ENCODE results near the gene UNC5C. TPM values are rescaled to one million over a fixed set of nuclear protein-coding genes. Genes with fewer than 3 reads are reported as not detected.
A peak's percentile ranks its signal among the peaks of the same experiment; 100 is the strongest.

Gene UNC5C
- total and polyA plus RNA-seq, 8 donors = 0.13 to 14.3 (median 2.0) TPM

DNA sequence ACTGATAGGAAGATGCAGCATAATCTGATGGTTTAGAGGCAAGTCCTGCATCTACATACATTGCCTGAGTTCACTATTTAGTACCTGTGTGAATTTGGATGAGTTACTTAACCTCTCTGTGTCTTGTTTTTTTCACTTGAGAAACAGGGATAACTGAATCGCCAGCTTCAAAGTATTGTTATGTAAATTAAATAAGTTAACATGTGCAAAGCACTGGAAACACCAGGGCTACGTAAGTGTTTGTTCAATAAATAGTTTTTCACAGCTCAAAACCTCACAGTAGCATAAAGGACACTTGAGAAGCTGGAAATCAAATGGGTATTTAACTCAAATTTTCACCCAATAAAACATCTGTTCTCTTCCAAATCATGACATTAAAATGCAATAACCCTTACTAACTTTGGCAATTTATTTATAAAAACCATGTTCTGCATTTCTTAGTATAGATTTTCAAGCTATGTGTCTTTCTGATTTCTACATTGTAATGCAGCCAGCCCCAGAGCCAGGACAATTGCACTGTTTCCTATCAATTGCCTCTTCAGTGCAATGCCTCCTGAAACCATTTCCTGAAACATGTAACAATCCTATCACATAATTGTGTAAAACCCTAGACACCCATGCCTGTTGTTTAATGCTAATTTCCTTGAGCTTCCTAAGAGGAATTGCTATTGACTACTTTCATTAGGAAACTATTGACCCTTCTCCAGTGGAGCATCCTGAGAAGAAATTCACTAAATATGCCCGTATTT lies 177.1 kb downstream of the UNC5C start:
- H3K36me3 ChIP-seq = no peaks in the 10 kb centered on the region
- no peaks in the 10 kb centered on the region for H3K9me3 ChIP-seq
- DNase-seq = no peak
- no peaks in the 10 kb centered on the region for H3K27me3 ChIP-seq
- no peak overlapping the region for H3K27ac ChIP-seq
- H3K4me1 ChIP-seq = no peaks in the 10 kb centered on the region
- H3K4me3 ChIP-seq = no peak overlapping the region
- intact Hi-C loops (cut with DNase I; ENCODE audit: low total_unique reads) = no loop called here
- no peak for TF ChIP-seq EP300 (IDR thresholded peaks at IDR 0.05)
- TF ChIP-seq POLR2AphosphoS5 (IDR thresholded peaks at IDR 0.05) = no peak
- TF ChIP-seq, protein P1, sequence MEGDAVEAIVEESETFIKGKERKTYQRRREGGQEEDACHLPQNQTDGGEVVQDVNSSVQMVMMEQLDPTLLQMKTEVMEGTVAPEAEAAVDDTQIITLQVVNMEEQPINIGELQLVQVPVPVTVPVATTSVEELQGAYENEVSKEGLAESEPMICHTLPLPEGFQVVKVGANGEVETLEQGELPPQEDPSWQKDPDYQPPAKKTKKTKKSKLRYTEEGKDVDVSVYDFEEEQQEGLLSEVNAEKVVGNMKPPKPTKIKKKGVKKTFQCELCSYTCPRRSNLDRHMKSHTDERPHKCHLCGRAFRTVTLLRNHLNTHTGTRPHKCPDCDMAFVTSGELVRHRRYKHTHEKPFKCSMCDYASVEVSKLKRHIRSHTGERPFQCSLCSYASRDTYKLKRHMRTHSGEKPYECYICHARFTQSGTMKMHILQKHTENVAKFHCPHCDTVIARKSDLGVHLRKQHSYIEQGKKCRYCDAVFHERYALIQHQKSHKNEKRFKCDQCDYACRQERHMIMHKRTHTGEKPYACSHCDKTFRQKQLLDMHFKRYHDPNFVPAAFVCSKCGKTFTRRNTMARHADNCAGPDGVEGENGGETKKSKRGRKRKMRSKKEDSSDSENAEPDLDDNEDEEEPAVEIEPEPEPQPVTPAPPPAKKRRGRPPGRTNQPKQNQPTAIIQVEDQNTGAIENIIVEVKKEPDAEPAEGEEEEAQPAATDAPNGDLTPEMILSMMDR (IDR thresholded peaks at IDR 0.05) = no peak
- no peak for TF ChIP-seq POLR2A (IDR thresholded peaks at IDR 0.05)
- WGBS, 5 donors = 56 to 66% (median 60%) methylated on average over 3 of the region's 3 CpGs

GRCh38 chr4:95367824-95368223 lies 180.9 kb downstream of the UNC5C start:
- no peaks in the 10 kb centered on the region for H3K9me3 ChIP-seq
- H3K27ac ChIP-seq = no peak overlapping the region
- intact Hi-C loops (cut with DNase I; ENCODE audit: low total_unique reads) = no loop called here
- peaks cover 0 to 15% (median 0%) of the 10 kb centered on the region in 4 donors for H3K4me1 ChIP-seq
- WGBS, 5 donors = 71 to 81% (median 77%) methylated on average over 2 of the region's 2 CpGs
- DNase-seq = no peak
- no peaks in the 10 kb centered on the region for H3K27me3 ChIP-seq
- no peaks in the 10 kb centered on the region for H3K36me3 ChIP-seq
- TF ChIP-seq POLR2A (IDR thresholded peaks at IDR 0.05) = no peak
- no peak for TF ChIP-seq EP300 (IDR thresholded peaks at IDR 0.05)
- TF ChIP-seq POLR2AphosphoS5 (IDR thresholded peaks at IDR 0.05) = no peak
- TF ChIP-seq, protein P1 (IDR thresholded peaks at IDR 0.05) = no peak
- H3K4me3 ChIP-seq = no peak overlapping the region

DNA sequence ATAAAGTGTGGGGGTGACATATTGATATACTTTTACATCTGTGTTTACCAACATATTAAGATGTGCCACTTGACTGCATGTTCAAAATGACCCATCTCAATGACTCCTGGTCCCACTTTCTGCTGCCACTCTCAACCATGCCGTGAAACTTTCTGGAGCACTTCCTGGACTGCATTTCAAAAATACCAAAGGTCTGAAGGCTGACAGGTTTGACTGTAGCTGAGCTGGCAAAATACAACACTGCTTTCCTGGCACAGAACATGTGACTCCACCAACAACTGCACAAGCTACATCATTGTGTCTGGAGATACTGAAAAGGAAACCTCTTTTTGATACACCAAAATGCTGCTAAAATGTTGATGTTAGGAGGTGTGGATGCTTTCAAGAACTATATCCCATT lies 184.8 kb downstream of the UNC5C start:
- TF ChIP-seq, protein P1 (IDR thresholded peaks at IDR 0.05) = no peak
- TF ChIP-seq POLR2AphosphoS5 (IDR thresholded peaks at IDR 0.05) = no peak

DNA sequence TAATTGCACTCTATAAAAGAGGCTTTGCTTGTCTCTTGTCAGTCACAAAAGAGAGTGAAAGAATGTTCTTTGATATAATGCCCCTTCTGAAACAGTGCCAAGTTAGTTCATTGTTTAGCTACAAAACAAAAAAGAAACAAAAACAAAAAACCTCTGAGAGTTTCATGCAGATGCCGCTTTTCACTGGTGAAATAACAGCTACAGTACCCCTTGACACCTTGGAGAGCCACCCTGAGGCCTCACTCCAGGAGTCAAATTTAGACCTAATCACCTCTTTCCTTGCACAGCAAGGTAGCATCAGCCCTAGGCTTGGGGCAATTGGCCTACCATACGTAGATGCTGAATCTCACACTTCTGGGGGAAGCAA lies 185.2 kb downstream of the UNC5C start:
- DNase-seq = no peak
- H3K27me3 ChIP-seq = no peaks in the 10 kb centered on the region
- peaks cover 0 to 34% (median 0%) of the 10 kb centered on the region in 4 donors for H3K4me1 ChIP-seq
- no peaks in the 10 kb centered on the region for H3K9me3 ChIP-seq
- H3K27ac ChIP-seq = no peak overlapping the region
- H3K36me3 ChIP-seq = no peaks in the 10 kb centered on the region
- TF ChIP-seq, protein P1 (IDR thresholded peaks at IDR 0.05) = no peak
- no peak for TF ChIP-seq EP300 (IDR thresholded peaks at IDR 0.05)
- no peak for TF ChIP-seq POLR2AphosphoS5 (IDR thresholded peaks at IDR 0.05)
- TF ChIP-seq POLR2A (IDR thresholded peaks at IDR 0.05) = no peak
- H3K4me3 ChIP-seq = no peak overlapping the region
- WGBS, 5 donors = 73 to 86% (median 79%) methylated on average over 2 of the region's 2 CpGs
- intact Hi-C loops (cut with DNase I; ENCODE audit: low total_unique reads) = no loop called here

More for the DNA sequence above, 184.8 kb downstream of the UNC5C start:
- no peaks in the 10 kb centered on the region for H3K9me3 ChIP-seq
- peak in 1 of 2 donors; percentile 22 for DNase-seq
- 27 to 57% (median 29%) methylated on average over 1 of the region's 1 CpG for WGBS, 5 donors
- H3K4me1 ChIP-seq = peaks cover 0 to 30% (median 0%) of the 10 kb centered on the region in 4 donors
- H3K4me3 ChIP-seq = no peak overlapping the region
- intact Hi-C loops (cut with DNase I; ENCODE audit: low total_unique reads) = no loop called here
- no peak overlapping the region for H3K27ac ChIP-seq
- H3K36me3 ChIP-seq = no peaks in the 10 kb centered on the region
- H3K27me3 ChIP-seq = no peaks in the 10 kb centered on the region
